ENCODE results near the gene MYO19.
"Not testable (repeated sequence)": the region's sequence is repeated elsewhere in the genome, so short reads cannot be mapped to it uniquely, and the experiment has no call there.

Gene MYO19

GRCh38 chr17:36501351-36501750 is 33.3 kb downstream of the MYO19 start:
- DNase-seq = no peak

GRCh38 chr17:36500745-36501225 is 33.9 kb downstream of the MYO19 start:
- DNase-seq = no peak

GRCh38 chr17:36498560-36499300 is 35.9 kb downstream of the MYO19 start:
- DNase-seq = no peak

GRCh38 chr17:36498155-36498554 is 36.5 kb downstream of the MYO19 start:
- no peak for DNase-seq

GRCh38 chr17:36496018-36496789 is 38.5 kb downstream of the MYO19 start:
- no peak for DNase-seq

GRCh38 chr17:36495076-36495578 is 39.5 kb downstream of the MYO19 start:
- no peak for DNase-seq

GRCh38 chr17:36494674-36495073 is 40.0 kb downstream of the MYO19 start:
- DNase-seq = no peak

GRCh38 chr17:36493956-36494355 is 40.7 kb downstream of the MYO19 start:
- no peak for DNase-seq

- DNase-seq = peak; percentile 95
Observed at GRCh38 chr17:36486204-36487194, 48.2 kb downstream of the MYO19 start, which contains the start of gene ZNHIT3. Gene ZNHIT3, plus strand, starts transcription at chr17:36486681. Its CDS starts 19 bp downstream, at chr17:36486700.

- DNase-seq = no peak
Observed at GRCh38 chr17:36485805-36486203, 48.9 kb downstream of the MYO19 start.

GRCh38 chr17:36485027-36485426 is 49.6 kb downstream of the MYO19 start:
- DNase-seq = no peak

GRCh38 chr17:36484021-36484420 is 50.6 kb downstream of the MYO19 start:
- not testable (repeated sequence) for DNase-seq

GRCh38 chr17:36482611-36483504 is 51.8 kb downstream of the MYO19 start:
- DNase-seq = peak; percentile 71

- DNase-seq = no peak
Observed at GRCh38 chr17:36481829-36482228, 52.8 kb downstream of the MYO19 start.

- DNase-seq = no peak
Observed at GRCh38 chr17:36475346-36475970, 59.2 kb downstream of the MYO19 start.

- DNase-seq = no peak
Observed at GRCh38 chr17:36474571-36474970, 60.1 kb downstream of the MYO19 start.

GRCh38 chr17:36470499-36470898 is 64.2 kb downstream of the MYO19 start:
- no peak for DNase-seq

- no peak for DNase-seq
Observed at GRCh38 chr17:36469733-36470132, 64.9 kb downstream of the MYO19 start.

GRCh38 chr17:36468903-36469635 is 65.6 kb downstream of the MYO19 start:
- no peak for DNase-seq

GRCh38 chr17:36464765-36465088 is 69.9 kb downstream of the MYO19 start:
- DNase-seq = no peak
